Umbilical cord (tissue), 2 donors: ENCODE results near the gene ZNF484. TPM values are rescaled to one million over a fixed set of nuclear protein-coding genes. Genes with fewer than 3 reads are reported as not detected.
"Not testable (repeated sequence)": the region's sequence is repeated elsewhere in the genome, so short reads cannot be mapped to it uniquely, and the experiment has no call there.

ENCODE experiments used
- DNase-seq: peaks from one replicate; pipeline ENCODE4 v3.0.0-alpha.2; 2015; ENCODE audit warnings: low spot score
- total RNA-seq: library from RNA; depleted of rRNA; stranded (reverse); fragments of >200 nt; gene quantifications from one replicate; pipeline ENCODE4 v1.2.3, GENCODE V29; 2014; ENCODE audit warnings: low replicate concordance; ENCODE audit not compliant: insufficient read depth

ZNF484 gene
- total RNA-seq, 1 donor from 2014 or later: 24.6 TPM

- DNase-seq: no peak
Observed at GRCh38 chr9:92864152-92864551, 13.7 kb downstream of the ZNF484 start.

- no peak for DNase-seq
Observed at GRCh38 chr9:92860867-92861266, 17.0 kb downstream of the ZNF484 start.

- no peak for DNase-seq
Observed at GRCh38 chr9:92857236-92857635, 20.6 kb downstream of the ZNF484 start.

GRCh38 chr9:92853716-92854115, 24.1 kb downstream of the ZNF484 start:
- DNase-seq: no peak

GRCh38 chr9:92850898-92851297, 26.9 kb downstream of the ZNF484 start:
- DNase-seq: no peak

GRCh38 chr9:92848740-92849139, 29.1 kb downstream of the ZNF484 start:
- not testable (repeated sequence) for DNase-seq

- DNase-seq: no peak
Observed at GRCh38 chr9:92846662-92847145, 31.1 kb downstream of the ZNF484 start.

GRCh38 chr9:92838411-92838810, 39.4 kb downstream of the ZNF484 start:
- DNase-seq: not testable (repeated sequence)

GRCh38 chr9:92837191-92837590, 40.6 kb downstream of the ZNF484 start:
- no peak for DNase-seq

- no peak for DNase-seq
Observed at GRCh38 chr9:92829420-92829819, 48.4 kb downstream of the ZNF484 start.

GRCh38 chr9:92825065-92825464, 52.8 kb downstream of the ZNF484 start:
- DNase-seq: peak; percentile 31

- no peak for DNase-seq
Observed at GRCh38 chr9:92820964-92821363, 56.9 kb downstream of the ZNF484 start.

- not testable (repeated sequence) for DNase-seq
Observed at GRCh38 chr9:92819898-92820297, 57.9 kb downstream of the ZNF484 start.

- not testable (repeated sequence) for DNase-seq
Observed at GRCh38 chr9:92809629-92810326, 68.1 kb downstream of the ZNF484 start.

- DNase-seq: peak; percentile 65
Observed at GRCh38 chr9:92808726-92809451, 68.9 kb downstream of the ZNF484 start.

- no peak for DNase-seq
Observed at GRCh38 chr9:92807757-92808725, 69.8 kb downstream of the ZNF484 start.

- no peak for DNase-seq
Observed at GRCh38 chr9:92807031-92807756, 70.6 kb downstream of the ZNF484 start.

- DNase-seq: no peak
Observed at GRCh38 chr9:92804727-92805126, 73.1 kb downstream of the ZNF484 start.

GRCh38 chr9:92798358-92798757, 79.5 kb downstream of the ZNF484 start:
- DNase-seq: no peak

GRCh38 chr9:92796337-92796804, 81.5 kb downstream of the ZNF484 start:
- not testable (repeated sequence) for DNase-seq
